NCI-H2227 treated with DMSO at 0.1 percent for 48 hours (cell line): ENCODE data around the gene HIF1A.
"Not testable (repeated sequence)": the region's sequence is repeated elsewhere in the genome, so short reads cannot be mapped to it uniquely, and the experiment has no call there.

Source experiments
- DNase-seq: peaks from one replicate; lab custom pipeline; 2025; lab: John Stamatoyannopoulos, UW

HIF1A gene

GRCh38 chr14:61694830-61695694 lies at the start of gene HIF1A:
HIF1A (plus strand) TSS chr14:61695513; CDS start chr14:61695805, 292 bp downstream.
- peak; percentile 97 for DNase-seq

- no peak for DNase-seq
Observed at GRCh38 chr14:61646366-61647116, 48.8 kb upstream of the HIF1A start.

GRCh38 chr14:61647704-61648103 lies 47.6 kb upstream of the HIF1A start:
- no peak for DNase-seq

- DNase-seq, result no peak
Observed at GRCh38 chr14:61648377-61648776, 46.9 kb upstream of the HIF1A start.

GRCh38 chr14:61649283-61649682 lies 46.0 kb upstream of the HIF1A start:
- no peak for DNase-seq

- DNase-seq, result no peak
Observed at GRCh38 chr14:61651355-61651754, 44.0 kb upstream of the HIF1A start.

- no peak for DNase-seq
Observed at GRCh38 chr14:61652526-61653262, 42.6 kb upstream of the HIF1A start.

- no peak for DNase-seq
Observed at GRCh38 chr14:61653507-61653906, 41.8 kb upstream of the HIF1A start.

- DNase-seq, result no peak
Observed at GRCh38 chr14:61654026-61654425, 41.3 kb upstream of the HIF1A start.

- no peak for DNase-seq
Observed at GRCh38 chr14:61655777-61656176, 39.5 kb upstream of the HIF1A start.

GRCh38 chr14:61656341-61656740 lies 39.0 kb upstream of the HIF1A start:
- DNase-seq, result no peak

GRCh38 chr14:61658111-61658510 lies 37.2 kb upstream of the HIF1A start:
- not testable (repeated sequence) for DNase-seq

GRCh38 chr14:61659582-61659981 lies 35.7 kb upstream of the HIF1A start:
- no peak for DNase-seq

GRCh38 chr14:61661471-61662400 lies 33.6 kb upstream of the HIF1A start:
- DNase-seq, result no peak

GRCh38 chr14:61662437-61663311 lies 32.6 kb upstream of the HIF1A start:
- no peak for DNase-seq

GRCh38 chr14:61663312-61663979 lies 31.9 kb upstream of the HIF1A start:
- no peak for DNase-seq

GRCh38 chr14:61668282-61668681 lies 27.0 kb upstream of the HIF1A start:
- no peak for DNase-seq

- no peak for DNase-seq
Observed at GRCh38 chr14:61670576-61670975, 24.7 kb upstream of the HIF1A start.

- no peak for DNase-seq
Observed at GRCh38 chr14:61671082-61671481, 24.2 kb upstream of the HIF1A start.

GRCh38 chr14:61672796-61673195 lies 22.5 kb upstream of the HIF1A start:
- DNase-seq, result no peak
